Globus pallidus (tissue), 1 donor: ENCODE data around the gene THRA.

ENCODE experiments used
- DNase-seq: peaks from one replicate; pipeline ENCODE4 v3.0.0-alpha.2; 2015; ENCODE audit warnings: low spot score

THRA gene

GRCh38 chr17:40026816-40027613 lies 35.8 kb upstream of the THRA start:
- DNase-seq, result peak; percentile 58

GRCh38 chr17:40027614-40028012 lies 35.2 kb upstream of the THRA start:
- no peak for DNase-seq

- DNase-seq, result no peak
Measured at GRCh38 chr17:40028595-40028994, 34.2 kb upstream of the THRA start.

- DNase-seq, result no peak
Measured at GRCh38 chr17:40031706-40032105, 31.1 kb upstream of the THRA start.

- no peak for DNase-seq
Measured at GRCh38 chr17:40032322-40033320, 30.1 kb upstream of the THRA start.

GRCh38 chr17:40033339-40033738 lies 29.4 kb upstream of the THRA start:
- no peak for DNase-seq

GRCh38 chr17:40034426-40035161 lies 28.2 kb upstream of the THRA start:
- no peak for DNase-seq

- no peak for DNase-seq
Measured at GRCh38 chr17:40035162-40035559, 27.6 kb upstream of the THRA start.

GRCh38 chr17:40038882-40039513 lies 23.8 kb upstream of the THRA start:
- peak; percentile 32 for DNase-seq

- no peak for DNase-seq
Measured at GRCh38 chr17:40041196-40041595, 21.6 kb upstream of the THRA start.

GRCh38 chr17:40056379-40057015 lies 6.3 kb upstream of the THRA start:
- no peak for DNase-seq

GRCh38 chr17:40058186-40058784 lies 4.5 kb upstream of the THRA start:
- no peak for DNase-seq

- DNase-seq, result no peak
Measured at GRCh38 chr17:40058865-40059264, 3.9 kb upstream of the THRA start.

- no peak for DNase-seq
Measured at GRCh38 chr17:40059729-40060475, 2.9 kb upstream of the THRA start.

- no peak for DNase-seq
Measured at GRCh38 chr17:40060887-40061608, 1.7 kb upstream of the THRA start.

GRCh38 chr17:40061609-40062038 lies 1.1 kb upstream of the THRA start:
- no peak for DNase-seq

GRCh38 chr17:40063187-40063771 lies 514 bp downstream of the THRA start:
- DNase-seq, result no peak

- DNase-seq, result peak; percentile 77
Measured at GRCh38 chr17:40063901-40064531, 1.3 kb downstream of the THRA start.
